T-helper 22 cell (primary cell): ENCODE data around the gene FOXK1.

Source experiments
- DNase-seq: peaks from one replicate; pipeline ENCODE4 v3.0.0-alpha.2; 2020; ENCODE audit warnings: low read depth

FOXK1 gene

DNA sequence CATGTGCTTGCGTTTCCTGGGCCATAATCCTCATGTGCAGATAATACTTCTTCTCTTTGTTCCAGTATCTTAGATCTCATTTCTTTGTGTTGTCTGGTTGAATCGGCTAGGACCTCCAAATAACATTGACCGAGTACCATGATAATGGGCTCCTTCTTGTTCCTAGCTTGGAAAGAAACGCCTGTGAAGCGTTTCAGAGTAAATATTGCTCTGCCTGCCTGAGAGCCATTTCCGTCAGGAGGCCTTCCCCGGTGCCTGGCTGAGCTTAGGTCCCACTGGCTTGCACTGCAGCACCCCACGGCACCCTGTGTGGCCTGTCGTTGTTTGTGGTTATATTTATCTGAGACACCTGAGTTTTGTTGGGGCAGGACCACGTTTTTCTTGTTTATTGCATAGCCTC, 17.7 kb downstream of the FOXK1 start:
- no peak for DNase-seq

- DNase-seq = no peak
Observed at GRCh38 chr7:4700577-4701235, 18.6 kb downstream of the FOXK1 start.

- no peak for DNase-seq
Observed at GRCh38 chr7:4702961-4703512, 20.9 kb downstream of the FOXK1 start.

DNA sequence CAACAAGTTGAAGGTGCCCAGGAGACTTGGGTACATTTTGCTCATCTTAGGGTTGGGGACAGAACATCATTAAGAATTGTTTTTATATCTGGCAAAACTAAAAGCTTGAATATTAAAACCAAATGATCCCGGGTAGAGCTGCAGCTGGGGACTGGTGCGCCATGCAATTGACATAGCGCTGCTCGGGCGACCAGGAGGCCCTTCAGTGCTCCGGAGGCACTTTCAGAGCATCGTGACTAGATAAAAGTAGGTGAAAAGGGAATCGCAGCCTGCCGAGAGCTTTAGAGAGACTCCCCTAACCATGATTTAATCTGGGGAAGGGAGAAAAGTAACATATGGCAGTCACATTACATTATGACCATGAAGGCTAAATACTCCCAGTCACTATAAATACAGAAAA, 21.4 kb downstream of the FOXK1 start:
- no peak for DNase-seq

GRCh38 chr7:4706384-4707216, 24.5 kb downstream of the FOXK1 start:
- no peak for DNase-seq

DNA sequence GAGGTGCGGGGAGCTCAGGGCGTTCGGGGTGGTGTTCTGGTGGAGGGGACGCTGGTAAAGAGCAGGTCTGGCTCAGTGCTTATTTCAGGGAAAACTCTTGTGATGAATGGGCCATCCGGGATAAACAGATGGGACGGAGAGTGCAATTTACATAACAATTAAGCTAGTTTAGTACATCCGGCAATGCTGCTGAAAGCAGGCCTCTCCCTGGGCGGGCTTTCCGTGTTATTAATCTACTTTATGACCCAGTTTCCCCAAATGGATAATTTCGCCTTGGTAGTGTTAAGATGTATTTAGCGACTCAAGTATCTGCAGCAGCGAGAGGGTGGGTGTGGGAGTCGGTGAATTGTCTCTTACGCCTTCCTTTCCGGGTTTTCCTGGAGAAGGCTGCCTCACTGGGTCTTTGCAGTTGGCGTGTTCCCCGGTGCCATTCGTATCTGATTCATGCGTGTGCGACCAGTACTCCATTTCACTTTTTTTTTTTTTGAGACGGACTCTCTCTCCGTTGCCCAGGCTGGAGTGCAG, 25.2 kb downstream of the FOXK1 start:
- DNase-seq = no peak

GRCh38 chr7:4707980-4708411, 25.9 kb downstream of the FOXK1 start:
- DNase-seq = no peak

DNA sequence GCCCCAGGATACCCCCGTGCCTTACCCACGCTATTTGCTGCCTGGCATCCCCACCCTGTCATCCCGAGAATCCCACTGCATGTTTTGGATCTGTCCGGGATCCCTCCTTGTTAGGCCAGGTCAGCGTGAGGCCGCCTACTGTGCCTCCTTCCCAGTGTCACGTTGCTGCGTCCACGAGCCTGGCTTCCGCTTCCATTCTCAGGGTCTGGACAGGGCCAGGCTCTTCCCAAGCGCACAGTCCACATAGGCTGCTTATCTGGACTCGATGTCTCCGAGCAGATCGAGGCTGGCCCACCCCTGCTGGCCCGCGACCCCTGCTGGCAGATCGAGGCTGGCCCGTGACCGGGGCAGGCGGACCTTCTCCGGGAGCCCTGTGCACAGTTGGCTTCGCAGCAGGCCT, 27.1 kb downstream of the FOXK1 start:
- DNase-seq = no peak

DNA sequence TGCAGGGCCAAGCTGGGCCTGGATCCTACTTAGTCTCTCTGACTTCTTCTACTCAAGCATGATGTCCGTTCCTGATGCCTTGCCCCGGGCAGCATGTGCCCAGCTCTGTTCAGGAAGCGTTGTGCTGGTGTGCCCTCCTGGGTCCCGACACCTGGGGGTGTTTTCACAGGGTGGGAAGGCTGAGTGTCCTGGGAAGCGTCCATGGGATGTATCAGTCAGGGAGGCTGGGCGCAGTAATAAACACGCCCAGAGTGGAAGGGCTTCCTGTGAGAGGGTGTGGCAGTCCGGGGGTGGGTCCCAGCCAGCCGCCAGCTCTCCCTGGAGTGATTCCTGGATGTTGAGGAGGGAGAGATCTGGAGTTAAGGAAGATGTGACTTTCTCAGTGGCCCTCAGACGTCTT, 29.0 kb downstream of the FOXK1 start:
- DNase-seq = no peak

DNA sequence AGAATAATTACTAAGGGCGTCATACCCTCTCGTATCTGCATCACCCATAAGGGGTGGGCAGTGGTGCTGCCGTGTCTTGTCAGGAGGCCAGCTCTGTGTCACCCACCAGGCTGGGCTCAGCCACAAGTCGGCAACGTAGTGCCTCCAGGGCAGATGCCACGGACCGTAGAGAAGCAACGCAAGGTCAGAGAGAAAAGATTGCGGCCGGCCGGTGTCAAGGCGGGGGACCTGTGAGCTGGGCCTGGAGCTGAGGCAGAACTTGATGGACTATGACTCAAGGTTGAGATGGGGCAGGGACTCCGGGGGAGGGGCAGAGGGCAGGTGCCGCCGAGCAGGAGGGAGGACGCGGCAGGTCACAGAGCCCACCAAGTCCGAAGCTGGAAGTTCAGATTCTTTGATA, 29.5 kb downstream of the FOXK1 start:
- no peak for DNase-seq

DNA sequence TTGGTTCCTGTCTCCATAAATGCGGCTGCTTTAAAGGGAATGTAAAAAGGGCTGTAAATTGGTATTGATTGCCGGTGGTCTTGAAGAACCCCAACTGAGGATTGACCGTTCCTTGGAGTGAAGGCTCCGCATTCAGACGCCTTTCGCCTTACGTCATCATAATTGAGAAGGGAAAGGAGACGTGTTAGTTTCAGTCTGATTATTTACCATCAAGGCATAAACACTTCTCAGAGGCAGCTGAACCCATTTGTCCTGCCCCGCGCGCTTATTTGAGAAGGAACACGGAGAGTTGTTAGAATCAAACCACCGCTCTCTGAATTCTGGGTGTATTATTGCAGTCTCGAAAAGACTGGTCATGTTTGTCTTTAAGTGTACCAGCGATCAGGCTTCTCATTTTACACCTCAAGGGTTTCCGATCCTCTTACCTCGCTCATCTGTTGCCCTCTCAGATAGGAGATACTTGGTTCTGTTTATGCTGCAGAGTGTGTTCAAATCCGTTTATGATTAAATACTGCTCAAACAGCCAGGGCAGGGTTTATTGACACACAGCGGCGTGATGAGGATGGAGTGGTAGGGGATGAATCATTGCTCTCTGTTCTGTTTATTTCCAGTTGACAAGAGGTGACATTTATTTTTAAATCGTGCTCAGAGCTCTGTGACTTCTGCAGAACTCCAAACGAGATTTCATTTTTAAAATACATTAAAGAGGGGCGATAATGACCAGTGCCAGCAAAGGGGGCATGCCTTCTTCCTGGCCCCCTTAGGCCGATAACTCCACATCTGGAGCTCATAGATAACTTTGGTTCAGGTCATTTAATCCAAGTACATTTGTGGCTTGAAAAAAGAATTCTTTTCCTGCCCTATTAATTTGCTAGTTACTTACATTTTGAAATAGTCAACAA, 30.4 kb downstream of the FOXK1 start:
- no peak for DNase-seq

GRCh38 chr7:4713183-4713784, 31.2 kb downstream of the FOXK1 start:
- DNase-seq = no peak

DNA sequence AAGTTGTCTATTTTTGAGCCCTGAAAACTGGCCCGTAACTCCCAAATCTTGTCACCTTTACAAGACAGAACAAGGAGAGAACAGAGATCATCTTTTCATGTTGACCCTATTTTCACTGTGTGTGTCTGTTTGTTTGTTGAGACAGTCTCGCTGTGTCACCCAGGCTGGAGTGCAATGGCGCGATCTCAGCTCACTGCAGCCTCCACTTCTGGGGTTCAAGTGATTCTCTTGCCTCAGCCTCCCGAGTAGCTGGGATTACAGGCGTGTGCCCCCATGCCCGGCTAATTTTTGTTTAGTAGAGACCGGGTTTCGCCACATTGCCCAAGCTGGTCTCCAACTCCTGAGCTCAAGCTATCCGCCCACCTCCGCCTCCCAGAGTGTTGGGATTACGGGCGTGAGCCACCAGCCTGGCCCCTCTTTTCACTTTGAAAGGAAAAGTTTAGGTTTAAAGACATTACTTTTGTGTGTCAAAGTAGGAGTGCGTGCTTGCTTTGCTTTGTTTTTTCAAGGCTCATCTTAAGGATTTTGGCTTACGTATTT, 32.1 kb downstream of the FOXK1 start:
- no peak for DNase-seq

- no peak for DNase-seq
Observed at GRCh38 chr7:4714767-4715409, 32.8 kb downstream of the FOXK1 start.

DNA sequence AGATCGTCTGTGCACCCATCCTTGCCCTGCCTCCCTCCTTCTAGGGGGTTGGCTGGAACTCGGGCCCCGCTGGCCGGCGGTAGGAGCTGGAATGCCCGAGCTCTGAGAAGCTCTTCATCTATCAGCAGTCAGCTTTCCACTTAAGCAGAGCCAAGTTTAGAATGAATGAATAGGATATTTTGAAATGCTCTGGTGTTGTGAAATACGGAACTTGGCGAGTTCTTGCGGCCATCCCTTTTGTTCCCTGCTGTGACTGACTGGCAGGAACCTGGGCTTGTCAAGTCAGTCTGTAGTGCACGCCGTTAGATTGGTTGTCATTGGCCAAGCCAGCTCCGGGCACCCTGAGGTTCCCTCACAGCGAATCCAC, 33.3 kb downstream of the FOXK1 start:
- DNase-seq = no peak

- no peak for DNase-seq
Observed at GRCh38 chr7:4716946-4717795, 35.1 kb downstream of the FOXK1 start.

DNA sequence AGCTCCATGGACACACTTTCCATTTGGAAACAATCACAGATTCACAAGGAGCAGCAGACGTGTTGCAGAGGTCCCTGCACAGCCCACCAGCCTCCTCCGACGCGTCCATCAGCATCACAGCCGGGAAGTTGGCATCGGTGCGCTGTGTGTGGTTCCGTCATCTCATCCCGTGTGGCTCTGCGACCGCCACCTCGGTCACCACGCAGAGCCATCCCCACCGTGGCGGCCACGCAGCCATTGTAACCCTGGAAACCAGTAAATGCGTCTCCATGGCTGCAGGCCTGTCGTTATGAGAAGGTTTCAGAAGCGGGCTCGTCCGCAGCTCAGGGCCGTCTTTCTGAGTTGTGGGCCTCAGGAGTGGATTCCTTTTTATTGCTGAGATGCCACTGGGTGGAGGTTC, 36.0 kb downstream of the FOXK1 start:
- DNase-seq = no peak

DNA sequence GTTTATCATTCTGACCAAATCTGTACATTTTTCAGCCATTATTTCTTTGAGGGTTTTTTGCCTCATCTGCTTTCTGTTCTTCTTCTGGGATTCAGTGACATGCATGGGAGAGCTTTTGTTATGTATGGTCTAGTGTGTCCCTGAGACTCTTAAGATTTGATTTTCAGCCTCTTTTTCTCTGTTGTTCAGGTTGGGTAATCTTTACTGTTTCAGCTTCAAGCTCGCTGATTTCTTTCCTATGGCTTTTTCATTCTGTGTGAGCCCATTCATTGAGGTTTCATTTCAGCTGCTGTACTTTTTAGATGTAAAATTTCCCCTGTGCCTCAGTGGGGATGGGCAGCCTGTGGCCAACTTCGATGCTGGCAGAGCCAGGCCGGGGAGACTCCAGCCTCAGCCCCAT, 38.1 kb downstream of the FOXK1 start:
- DNase-seq = no peak

DNA sequence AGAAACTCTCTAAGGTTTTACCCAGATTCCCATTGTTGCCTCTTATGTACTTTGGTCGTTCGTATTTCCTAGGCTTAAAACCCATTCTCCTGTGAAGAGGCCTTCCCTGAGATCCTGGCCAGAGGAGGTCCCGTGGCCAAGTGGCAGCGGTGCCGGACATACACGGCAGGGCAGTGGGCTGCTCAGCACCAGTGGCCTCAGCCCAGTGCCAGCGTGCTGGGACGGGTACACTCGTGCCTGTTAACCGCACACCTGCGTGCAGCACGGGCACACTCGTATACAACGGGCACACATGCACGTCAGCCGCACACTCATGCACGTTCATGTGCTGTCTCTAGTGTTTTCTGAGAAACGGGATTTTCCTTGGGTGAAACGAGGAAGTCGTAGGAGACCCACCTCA, 40.2 kb downstream of the FOXK1 start:
- no peak for DNase-seq
